Measurements from ENCODE around the gene ZNF770. TPM values are rescaled to one million over a fixed set of nuclear protein-coding genes. Genes with fewer than 3 reads are reported as not detected.

The ZNF770 gene
- total and polyA plus RNA-seq, 7 donors, result 4.8 to 21.4 (median 15.9) TPM

GRCh38 chr15:35019404-35020327 lies 31.6 kb upstream of the ZNF770 start:
- no peak overlapping the region for H3K4me3 ChIP-seq
- no peaks in the 10 kb centered on the region for H3K36me3 ChIP-seq
- intact Hi-C loops (cut with DNase I), result no loop called here
- no peak for DNase-seq
- WGBS, 2 donors, result 84% methylated on average over 6 of the region's 6 CpGs
- no peak overlapping the region for H3K27ac ChIP-seq
- TF ChIP-seq EP300 (IDR thresholded peaks at IDR 0.05) (no peak), POLR2AphosphoS5 (IDR thresholded peaks at IDR 0.05) (no peak), CTCF (IDR thresholded peaks at IDR 0.05) (no peak), POLR2A (IDR thresholded peaks at IDR 0.05) (no peak)
- H3K4me1 ChIP-seq, result no peaks in the 10 kb centered on the region
- H3K9me3 ChIP-seq, result no peaks in the 10 kb centered on the region
- H3K27me3 ChIP-seq, result no peaks in the 10 kb centered on the region

GRCh38 chr15:35014241-35014640 lies 26.2 kb upstream of the ZNF770 start:
- intact Hi-C loops (cut with DNase I), result no loop called here
- Histone ChIP-seq H3K4me1 (no peaks in the 10 kb centered on the region), H3K36me3 (no peaks in the 10 kb centered on the region), H3K9me3 (no peaks in the 10 kb centered on the region), H3K27me3 (no peaks in the 10 kb centered on the region), H3K27ac (no peak overlapping the region), H3K4me3 (no peak overlapping the region)
- TF ChIP-seq EP300 (IDR thresholded peaks at IDR 0.05) (no peak), CTCF (IDR thresholded peaks at IDR 0.05) (no peak), POLR2AphosphoS5 (IDR thresholded peaks at IDR 0.05) (no peak), POLR2A (IDR thresholded peaks at IDR 0.05) (no peak)
- DNase-seq, result no peak

- Histone ChIP-seq H3K4me1 (no peaks in the 10 kb centered on the region), H3K4me3 (no peak overlapping the region), H3K9me3 (no peaks in the 10 kb centered on the region), H3K27ac (no peak overlapping the region), H3K36me3 (no peaks in the 10 kb centered on the region), H3K27me3 (no peaks in the 10 kb centered on the region)
- no peak for DNase-seq
- TF ChIP-seq EP300 (IDR thresholded peaks at IDR 0.05) (no peak), POLR2A (IDR thresholded peaks at IDR 0.05) (no peak), POLR2AphosphoS5 (IDR thresholded peaks at IDR 0.05) (no peak), CTCF (IDR thresholded peaks at IDR 0.05) (no peak)
- intact Hi-C loops (cut with DNase I), result no loop called here
- WGBS, 2 donors, result 75 to 81% methylated on average over 4 of the region's 4 CpGs
Observed at GRCh38 chr15:35013370-35013769, 25.3 kb upstream of the ZNF770 start.

- no peak for DNase-seq
- Histone ChIP-seq H3K4me1 (no peaks in the 10 kb centered on the region), H3K27ac (no peak overlapping the region), H3K4me3 (no peak overlapping the region), H3K9me3 (no peaks in the 10 kb centered on the region), H3K36me3 (no peaks in the 10 kb centered on the region), H3K27me3 (no peaks in the 10 kb centered on the region)
- TF ChIP-seq POLR2A (IDR thresholded peaks at IDR 0.05) (no peak), EP300 (IDR thresholded peaks at IDR 0.05) (no peak), CTCF (IDR thresholded peaks at IDR 0.05) (no peak), POLR2AphosphoS5 (IDR thresholded peaks at IDR 0.05) (no peak)
- 89 to 93% methylated on average over 2 of the region's 2 CpGs for WGBS, 2 donors
- intact Hi-C loops (cut with DNase I), result no loop called here
Observed at GRCh38 chr15:35007397-35007796, 19.3 kb upstream of the ZNF770 start.
